ENCODE measurements around the gene DISP1. TPM values are rescaled to one million over a fixed set of nuclear protein-coding genes. Genes with fewer than 3 reads are reported as not detected.

DISP1 gene
- total and polyA plus RNA-seq, 2 experiments from 2014 or later = 2.6 to 3.1 TPM

GRCh38 chr1:222813866-222814535 is 838 bp upstream of the DISP1 start:
- Histone ChIP-seq H3K27ac (peak overlapping the region; percentile 92), H3K9ac (peak overlapping the region; percentile 93), H3K4me1 (ENCODE audit: insufficient read depth) (peaks cover 30% of the 10 kb centered on the region), H3K9me3 (ENCODE audit: low read depth) (no peaks in the 10 kb centered on the region), H3K9me2 (ENCODE audit: insufficient read depth) (no peaks in the 10 kb centered on the region), H3K36me3 (ENCODE audit: low read depth) (no peaks in the 10 kb centered on the region), H3K27me3 (replicated peaks; ENCODE audit: insufficient read depth) (no peaks in the 10 kb centered on the region), H2AFZ (peak overlapping the region; percentile 94), H3K4me3 (peak overlapping the region; percentile 86), H3K79me2 (ENCODE audit: insufficient read depth) (peaks cover 22% of the 10 kb centered on the region), H3K4me2 (ENCODE audit: unreplicated experiment) (peak overlapping the region; percentile 88), H4K20me1 (ENCODE audit: insufficient read depth) (no peaks in the 10 kb centered on the region), H3F3A (ENCODE audit: insufficient read depth) (peaks cover 41% of the 10 kb centered on the region)
- in situ Hi-C loops (cut with MboI) = no loop called here
- peak; percentile 76 for DNase-seq
- TF ChIP-seq EZH2phosphoT487 (IDR thresholded peaks at IDR 0.05; ENCODE audit: insufficient read depth, low read depth) (no peak), EZH2 (IDR thresholded peaks at IDR 0.05; ENCODE audit: insufficient read depth, poor library complexity, severe bottlenecking) (no peak)
- WGBS, 2 experiments (ENCODE audit: low coverage in 1 of 2, low lambda C conversion rate in 2 of 2, missing lambda C conversion rate in 2 of 2) = 8 to 10% methylated on average over 14 of the region's 14 CpGs

DNA sequence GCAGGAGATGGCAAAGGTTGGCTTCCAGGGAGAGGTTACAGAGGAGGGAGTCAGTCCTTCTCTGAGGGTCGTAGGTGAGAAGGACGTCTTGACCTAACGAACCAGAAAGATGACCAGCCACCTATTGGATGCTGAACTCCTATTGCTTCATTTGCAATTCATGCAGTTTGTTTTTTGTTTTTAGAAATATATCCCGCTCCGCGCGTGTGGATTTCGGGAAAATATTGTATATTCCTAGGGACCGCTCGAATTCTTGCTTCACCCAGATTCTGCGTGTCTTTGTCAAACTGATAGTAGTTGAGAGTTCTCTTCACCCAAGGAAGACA is 564 bp downstream of the DISP1 start:
- 1% methylated on average over 11 of the region's 11 CpGs for WGBS, 2 experiments (ENCODE audit: low coverage in 1 of 2, low lambda C conversion rate in 2 of 2, missing lambda C conversion rate in 2 of 2)
- Histone ChIP-seq H3K4me3 (peak overlapping the region; percentile 86), H3K9me2 (ENCODE audit: insufficient read depth) (no peaks in the 10 kb centered on the region), H3K4me2 (ENCODE audit: unreplicated experiment) (peak overlapping the region; percentile 88), H3K27me3 (replicated peaks; ENCODE audit: insufficient read depth) (no peaks in the 10 kb centered on the region), H3F3A (ENCODE audit: insufficient read depth) (peaks cover 41% of the 10 kb centered on the region), H3K9ac (peak overlapping the region; percentile 93), H3K9me3 (ENCODE audit: low read depth) (no peaks in the 10 kb centered on the region), H3K27ac (peak overlapping the region; percentile 92), H3K36me3 (ENCODE audit: low read depth) (no peaks in the 10 kb centered on the region), H3K79me2 (ENCODE audit: insufficient read depth) (peaks cover 33% of the 10 kb centered on the region), H4K20me1 (ENCODE audit: insufficient read depth) (no peaks in the 10 kb centered on the region), H3K4me1 (ENCODE audit: insufficient read depth) (peaks cover 30% of the 10 kb centered on the region), H2AFZ (peak overlapping the region; percentile 94)
- no peak for TF ChIP-seq EZH2 (IDR thresholded peaks at IDR 0.05; ENCODE audit: insufficient read depth, poor library complexity, severe bottlenecking)
- no peak for TF ChIP-seq EZH2phosphoT487 (IDR thresholded peaks at IDR 0.05; ENCODE audit: insufficient read depth, low read depth)
- in situ Hi-C loops (cut with MboI) = no loop called here
- DNase-seq = no peak

DNA sequence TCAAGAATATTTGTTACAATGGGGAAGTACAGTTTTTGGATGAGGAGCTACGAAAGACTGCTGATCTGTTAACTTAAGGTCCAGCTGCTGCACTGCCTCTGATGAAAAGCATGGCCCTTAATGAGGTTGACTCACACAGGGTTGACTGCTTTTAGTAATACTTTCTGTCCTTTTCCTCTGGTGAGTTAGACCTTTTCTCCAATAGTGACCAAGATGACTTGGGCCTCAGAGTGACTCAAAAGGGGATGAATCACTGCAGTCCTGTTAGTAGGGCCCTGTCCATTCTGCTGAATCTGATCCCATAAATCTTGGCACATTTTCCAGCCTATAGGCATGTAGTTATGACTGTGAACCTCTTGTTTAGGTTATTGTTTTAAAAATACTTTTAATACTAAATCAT is 2.7 kb downstream of the DISP1 start:
- Histone ChIP-seq H3K4me3 (no peak overlapping the region; the same call in 1 of the 2 replicates), H3F3A (ENCODE audit: insufficient read depth) (peaks cover 51% of the 10 kb centered on the region), H3K36me3 (ENCODE audit: low read depth) (no peaks in the 10 kb centered on the region), H3K4me1 (ENCODE audit: insufficient read depth) (peaks cover 38% of the 10 kb centered on the region), H3K79me2 (ENCODE audit: insufficient read depth) (peaks cover 51% of the 10 kb centered on the region), H3K9me2 (ENCODE audit: insufficient read depth) (no peaks in the 10 kb centered on the region), H2AFZ (no peak overlapping the region), H3K4me2 (ENCODE audit: unreplicated experiment) (peak overlapping the region; percentile 43), H3K27ac (peak overlapping the region; percentile 23), H3K27me3 (replicated peaks; ENCODE audit: insufficient read depth) (no peaks in the 10 kb centered on the region), H4K20me1 (ENCODE audit: insufficient read depth) (no peaks in the 10 kb centered on the region), H3K9ac (no peak overlapping the region), H3K9me3 (ENCODE audit: low read depth) (no peaks in the 10 kb centered on the region)
- TF ChIP-seq EZH2phosphoT487 (IDR thresholded peaks at IDR 0.05; ENCODE audit: insufficient read depth, low read depth) = no peak
- no peak for TF ChIP-seq EZH2 (IDR thresholded peaks at IDR 0.05; ENCODE audit: insufficient read depth, poor library complexity, severe bottlenecking)
- WGBS, 2 experiments (ENCODE audit: low coverage in 1 of 2, low lambda C conversion rate in 2 of 2, missing lambda C conversion rate in 2 of 2) = 4 to 20% methylated on average over 1 of the region's 1 CpG
- DNase-seq = peak; percentile 96
- in situ Hi-C loops (cut with MboI) = no loop called here

DNA sequence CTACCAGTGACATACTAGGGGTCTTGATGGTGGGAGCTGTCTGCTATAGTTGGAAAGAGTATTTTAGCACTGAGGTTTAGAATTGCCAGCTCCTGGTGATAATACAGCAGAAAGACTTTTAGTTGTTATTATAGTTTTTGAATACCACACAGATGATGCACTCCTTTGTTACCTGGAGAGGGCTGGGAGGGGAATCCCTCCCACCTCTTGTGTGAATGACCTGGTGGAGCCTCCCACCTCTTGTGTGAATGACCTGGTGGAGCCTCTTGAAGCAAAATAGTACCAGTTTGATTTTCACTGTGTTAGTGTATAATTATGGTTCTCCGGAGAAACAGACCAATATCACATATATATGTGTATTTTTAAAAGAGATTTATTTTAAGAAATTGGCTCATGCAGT is 3.3 kb downstream of the DISP1 start:
- Histone ChIP-seq H3K36me3 (ENCODE audit: low read depth) (no peaks in the 10 kb centered on the region), H3K27me3 (replicated peaks; ENCODE audit: insufficient read depth) (no peaks in the 10 kb centered on the region), H3F3A (ENCODE audit: insufficient read depth) (peaks cover 51% of the 10 kb centered on the region), H4K20me1 (ENCODE audit: insufficient read depth) (no peaks in the 10 kb centered on the region), H3K9me2 (ENCODE audit: insufficient read depth) (no peaks in the 10 kb centered on the region), H3K4me1 (ENCODE audit: insufficient read depth) (peaks cover 38% of the 10 kb centered on the region), H3K4me2 (ENCODE audit: unreplicated experiment) (peak overlapping the region; percentile 43), H3K27ac (peak overlapping the region; percentile 23), H2AFZ (no peak overlapping the region), H3K9ac (no peak overlapping the region), H3K79me2 (ENCODE audit: insufficient read depth) (peaks cover 57% of the 10 kb centered on the region), H3K9me3 (ENCODE audit: low read depth) (no peaks in the 10 kb centered on the region), H3K4me3 (no peak overlapping the region)
- 100% methylated on average over 1 of the region's 1 CpG for WGBS, 2 experiments (ENCODE audit: low coverage in 1 of 2, low lambda C conversion rate in 2 of 2, missing lambda C conversion rate in 2 of 2)
- in situ Hi-C loops (cut with MboI) = no loop called here
- TF ChIP-seq EZH2phosphoT487 (IDR thresholded peaks at IDR 0.05; ENCODE audit: insufficient read depth, low read depth) (no peak), EZH2 (IDR thresholded peaks at IDR 0.05; ENCODE audit: insufficient read depth, poor library complexity, severe bottlenecking) (no peak)
- no peak for DNase-seq

Measured in GM23248 (cell line).